GM19023 (cell line): ENCODE results near the gene ABTB2.

Experiments
- ATAC-seq: cut with Tn5 transposase; IDR thresholded peaks from one replicate; pipeline ENCODE4 v1.9.1; 2021; ENCODE audit warnings: mild to moderate bottlenecking, moderate library complexity; ENCODE audit not compliant: unreplicated experiment

The ABTB2 gene

DNA sequence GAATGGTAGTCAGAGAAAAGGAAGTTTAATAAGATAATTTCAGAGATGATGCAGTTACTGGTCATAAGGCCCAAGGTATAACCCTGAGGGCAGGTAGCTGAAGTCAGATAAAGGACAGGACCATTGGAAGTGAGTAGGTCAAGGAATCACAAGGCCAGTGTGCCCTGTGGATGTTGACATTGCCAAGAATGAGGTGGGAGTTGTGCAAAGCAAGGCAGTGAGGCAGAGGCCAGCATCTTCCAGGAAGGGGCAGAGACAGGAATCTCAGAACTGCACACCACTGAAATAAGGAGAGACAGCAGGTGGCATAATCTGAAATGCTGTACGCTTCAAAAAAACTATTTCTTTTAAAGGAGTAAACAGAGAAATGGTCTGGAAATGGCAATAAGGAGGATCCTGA is 61.4 kb downstream of the ABTB2 start:
- no peak for ATAC-seq

DNA sequence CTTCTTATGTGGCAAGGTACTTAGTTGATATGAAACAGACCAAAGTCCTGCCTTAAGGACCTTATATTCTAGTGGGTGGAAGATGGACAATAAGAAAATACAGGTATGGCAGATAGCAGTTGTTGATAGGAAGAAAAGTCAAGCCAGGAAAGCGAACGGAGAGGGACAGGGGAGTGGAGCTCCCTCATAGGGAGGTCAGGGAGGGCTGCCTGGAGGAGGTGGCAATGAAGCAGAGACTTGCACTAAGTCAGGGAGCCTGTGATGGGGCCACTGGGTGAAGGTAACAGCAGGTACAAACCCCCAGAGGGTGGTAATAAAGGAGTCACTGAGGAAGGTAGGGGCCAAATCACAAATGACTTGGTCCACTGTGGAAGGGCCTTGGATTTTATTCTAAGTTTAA is 65.3 kb downstream of the ABTB2 start:
- no peak for ATAC-seq

DNA sequence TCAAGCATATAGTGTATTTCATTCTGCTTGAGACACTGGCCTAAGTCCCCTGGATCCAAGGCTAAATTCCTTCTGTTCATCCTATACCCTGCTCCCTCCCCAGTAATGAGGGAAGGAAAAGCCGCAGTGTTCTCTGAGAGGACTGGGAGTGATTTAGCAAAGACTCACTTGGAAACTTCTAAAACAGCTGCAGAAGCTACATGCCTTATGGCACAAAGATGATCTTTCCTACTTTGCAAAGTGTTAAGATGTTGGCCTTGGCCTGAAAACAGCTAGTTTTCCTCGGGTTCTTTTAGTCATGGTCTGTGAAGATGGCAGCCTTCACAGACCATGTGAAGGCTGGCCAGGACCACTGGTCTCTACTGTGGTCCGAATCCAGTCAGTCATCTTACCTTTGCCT is 65.7 kb downstream of the ABTB2 start:
- ATAC-seq = no peak

DNA sequence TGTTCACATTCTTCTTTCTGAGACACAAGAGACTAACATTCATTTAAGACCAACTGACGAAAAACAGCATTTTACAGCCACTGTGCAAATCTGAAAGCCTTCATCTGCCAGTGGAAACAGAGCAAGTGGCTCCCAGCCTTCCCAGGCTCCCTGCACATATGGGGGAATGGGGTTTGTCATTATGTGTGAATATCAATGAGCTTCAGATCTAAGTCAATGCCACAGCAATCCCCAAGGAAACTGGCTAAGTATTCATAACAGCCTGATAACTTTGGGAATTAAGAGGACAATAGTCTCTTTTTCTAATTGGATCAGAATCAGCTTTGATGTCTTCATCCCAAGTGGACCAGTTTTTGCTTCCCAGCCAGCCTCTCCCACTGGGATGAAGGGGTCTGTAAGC is 66.9 kb downstream of the ABTB2 start:
- no peak for ATAC-seq

DNA sequence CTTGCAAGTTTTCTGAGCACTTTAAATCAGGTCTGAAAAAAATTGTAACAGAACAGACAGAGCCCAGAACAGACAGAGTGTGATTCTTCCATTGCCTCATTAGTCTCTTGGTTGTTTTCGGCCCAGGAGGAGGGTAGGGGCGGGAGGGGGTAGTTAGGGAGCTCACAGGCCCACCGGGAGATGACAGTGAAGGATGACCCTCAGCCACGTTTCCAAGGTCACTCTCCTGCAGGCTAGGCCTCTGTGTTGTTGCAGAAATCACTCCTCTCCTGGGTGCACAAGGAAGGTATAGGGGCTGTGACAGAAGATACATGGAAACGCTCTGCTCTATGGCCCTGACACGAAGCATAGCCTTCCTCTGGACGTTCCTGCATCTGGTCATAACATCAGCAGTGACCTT is 69.3 kb downstream of the ABTB2 start:
- no peak for ATAC-seq

DNA sequence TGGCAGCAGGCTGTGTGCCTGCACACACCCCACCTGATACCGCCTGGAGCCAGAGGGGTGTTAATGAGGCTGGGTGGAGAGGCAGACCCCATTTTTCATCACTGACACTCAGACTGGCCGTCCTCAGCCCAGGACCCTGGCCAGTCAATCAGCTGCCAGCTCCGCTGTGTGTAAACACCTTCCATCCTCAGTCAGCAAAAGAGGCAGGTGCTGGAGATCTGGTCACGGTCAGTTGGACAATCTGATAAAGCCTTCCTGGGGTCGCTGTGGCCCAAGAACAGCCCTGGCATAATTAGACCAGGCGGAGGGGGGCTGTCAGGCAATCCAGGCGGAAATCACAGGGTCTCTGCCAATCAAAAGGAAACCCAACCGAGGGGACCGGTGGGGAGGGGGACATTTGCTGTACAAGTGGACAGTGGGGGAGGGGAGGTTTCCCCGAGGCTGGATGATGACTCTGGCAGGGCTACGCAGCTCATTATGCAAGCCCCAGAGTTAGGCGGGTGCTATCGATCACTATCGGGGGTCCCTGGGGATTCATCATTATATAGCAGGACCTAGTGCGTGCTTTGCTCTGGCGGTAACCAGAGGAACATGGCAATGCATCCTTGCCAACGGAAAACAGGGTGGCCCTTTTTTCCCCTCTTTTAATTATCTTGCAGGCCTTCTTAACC is 72.9 kb downstream of the ABTB2 start:
- ATAC-seq = no peak

DNA sequence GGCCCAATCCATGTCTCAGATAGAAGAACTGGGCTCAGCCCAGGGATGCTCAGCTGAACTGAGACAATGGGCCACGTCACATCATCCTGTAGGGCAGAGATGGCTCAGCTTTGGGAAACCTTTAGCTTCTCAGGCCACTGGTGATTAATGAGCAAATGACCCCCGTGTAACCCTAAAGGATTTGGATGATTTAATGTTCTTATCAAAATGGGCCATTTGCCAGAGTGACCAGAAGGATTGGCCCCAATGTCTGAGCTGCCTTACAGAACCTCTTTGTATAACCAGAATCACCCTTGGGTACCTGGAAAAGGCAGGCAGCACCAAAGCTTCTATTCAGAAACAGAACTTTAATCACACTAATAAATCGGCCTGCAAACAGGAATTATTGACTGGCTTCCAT is 73.7 kb downstream of the ABTB2 start:
- no peak for ATAC-seq

DNA sequence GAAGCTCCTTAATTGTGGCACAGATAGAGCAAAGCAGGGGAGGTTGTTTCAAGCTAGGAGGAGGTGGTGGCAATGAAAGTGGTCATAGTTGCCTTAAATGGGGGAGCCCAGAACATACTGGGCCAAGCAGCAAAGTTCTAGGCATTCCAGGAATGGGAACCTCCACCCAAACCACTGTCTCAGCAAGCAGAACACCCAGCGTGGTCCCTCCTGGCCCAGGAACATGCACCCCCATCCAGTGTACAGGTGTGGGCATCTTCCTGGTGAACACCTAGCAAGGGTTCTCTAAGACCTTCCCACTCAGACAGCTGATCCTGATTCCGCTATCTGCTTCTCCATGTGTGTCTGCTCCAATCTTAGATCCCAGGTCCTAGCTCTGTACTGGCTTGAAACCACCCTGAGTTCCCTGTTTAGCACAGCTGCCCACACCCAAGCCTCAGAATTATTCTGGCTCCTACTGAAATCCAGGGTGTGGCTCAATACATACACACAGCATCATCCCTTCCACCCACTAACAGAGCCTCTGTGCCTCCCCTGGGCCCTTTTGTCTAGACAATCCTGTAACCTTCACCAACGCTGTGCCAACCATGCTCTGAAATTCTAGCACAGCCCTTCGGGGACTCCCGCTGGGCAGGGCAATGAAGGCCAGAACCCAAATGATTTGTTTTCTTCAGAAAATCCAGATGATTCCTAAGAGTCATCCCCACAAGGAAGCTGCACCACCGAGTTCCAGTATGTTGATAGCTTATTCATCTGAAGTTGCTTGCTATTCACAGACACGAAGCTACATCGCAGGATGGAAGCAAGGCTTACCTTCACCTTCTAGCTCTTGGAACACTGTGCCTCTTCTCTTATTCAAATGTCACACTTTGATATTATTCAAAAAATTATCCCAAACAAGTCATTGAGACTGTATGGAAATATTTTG is 76.6 kb downstream of the ABTB2 start:
- no peak for ATAC-seq

DNA sequence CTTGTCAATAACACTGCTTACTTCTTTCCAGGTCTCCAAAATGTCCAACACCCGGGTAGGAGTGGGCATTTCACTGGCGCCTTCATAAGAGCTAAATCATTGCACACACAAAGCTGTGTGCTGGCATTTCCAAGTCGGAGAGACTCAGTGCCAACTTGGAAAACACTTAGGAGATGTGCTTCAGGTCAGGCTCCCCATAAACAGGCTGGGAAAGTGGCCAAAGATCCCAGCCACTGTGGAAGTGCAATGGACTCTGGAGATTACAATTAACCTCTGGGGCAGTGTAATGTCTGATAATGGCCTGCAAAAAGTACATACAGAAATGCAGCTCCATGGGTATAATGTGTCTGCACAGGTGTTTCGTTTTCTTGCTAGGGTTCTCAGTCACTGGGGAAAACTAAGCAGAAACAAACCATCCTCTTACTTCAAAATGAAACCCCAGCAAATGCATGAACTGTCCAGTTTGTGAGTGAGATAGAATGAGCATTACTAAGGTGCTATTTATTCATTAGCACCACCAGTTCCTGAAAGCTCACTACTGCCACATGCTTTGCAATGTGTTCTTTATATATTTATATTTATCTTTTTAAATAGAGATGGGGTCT is 79.0 kb downstream of the ABTB2 start:
- peak; percentile 80 for ATAC-seq

DNA sequence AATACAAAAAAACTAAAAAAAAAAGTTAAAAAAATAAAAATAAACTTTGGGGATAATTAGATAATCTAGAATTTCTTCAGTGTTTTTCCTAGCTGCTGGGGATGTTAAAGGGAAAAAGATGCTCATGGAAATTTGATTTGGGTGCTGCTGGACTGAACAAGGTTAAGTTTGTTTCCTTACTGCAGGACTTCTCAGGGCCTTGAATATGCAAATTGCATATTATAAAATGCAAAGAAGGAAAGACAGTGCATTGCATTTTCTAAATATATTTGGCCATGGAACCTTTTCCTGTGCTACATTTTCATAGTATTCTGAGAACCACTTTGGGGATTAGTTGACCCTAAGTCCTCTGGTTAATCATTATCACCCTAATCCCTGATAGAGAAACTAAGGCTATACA is 79.6 kb downstream of the ABTB2 start:
- ATAC-seq = no peak

DNA sequence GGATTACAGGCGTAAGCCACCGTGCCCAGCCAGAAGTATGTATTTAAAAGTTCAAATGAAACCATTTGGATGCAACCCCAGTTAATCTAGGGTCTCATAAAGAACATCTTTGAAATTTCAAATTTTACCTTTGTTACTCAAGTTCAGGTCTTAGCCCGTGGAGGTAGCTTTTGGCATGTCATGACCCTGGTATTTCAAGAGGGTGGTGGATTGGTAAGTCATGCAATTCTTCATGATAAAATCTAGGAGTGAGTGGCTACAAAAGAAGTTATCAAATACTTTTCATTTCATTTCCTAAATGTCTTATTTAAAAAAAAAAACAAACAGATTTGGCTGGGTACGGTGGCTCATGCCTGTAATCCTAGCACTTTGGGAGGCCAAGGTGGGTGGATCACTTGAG is 80.6 kb downstream of the ABTB2 start:
- ATAC-seq = no peak

DNA sequence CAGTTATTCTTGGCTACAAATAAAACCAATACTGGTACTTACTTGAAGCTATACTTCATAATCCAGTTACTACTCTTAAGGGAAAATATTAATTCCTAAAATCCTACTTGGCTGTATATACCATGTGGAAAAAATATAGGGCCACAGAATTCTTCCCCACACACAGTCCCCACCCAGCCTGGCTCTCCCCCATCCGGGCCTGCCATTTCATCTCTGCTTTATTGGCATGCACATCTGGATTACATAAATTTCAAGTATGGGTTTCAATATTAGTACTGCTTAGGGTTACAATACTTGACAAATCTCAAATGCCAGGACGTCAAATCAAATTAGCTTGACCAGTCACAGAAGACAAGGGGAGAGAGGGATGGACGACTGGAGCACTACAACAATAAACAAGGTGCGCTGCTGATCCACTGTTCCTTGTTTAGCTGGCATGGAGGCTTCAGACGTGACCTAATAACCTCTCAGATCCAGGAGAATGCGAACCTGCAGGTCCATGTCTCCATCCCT is 81.4 kb downstream of the ABTB2 start:
- no peak for ATAC-seq

DNA sequence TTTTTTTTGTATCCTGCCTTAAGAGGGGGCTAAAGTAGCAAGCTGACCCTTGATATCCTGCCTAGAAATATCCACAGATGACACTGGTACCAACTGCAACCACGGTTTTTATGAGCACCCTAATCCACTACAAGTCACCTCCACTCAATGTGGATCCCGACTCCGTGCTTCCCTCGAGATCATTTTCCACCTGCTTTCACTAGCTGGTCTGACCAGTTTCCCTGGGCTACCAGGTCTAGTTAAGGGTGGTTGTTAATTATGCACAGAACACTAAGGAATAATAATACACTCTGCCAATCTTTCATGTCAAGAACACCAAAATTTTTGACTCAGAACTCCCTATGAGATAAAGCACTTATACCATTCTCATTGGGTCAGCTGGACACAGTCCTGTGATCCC is 82.3 kb downstream of the ABTB2 start:
- ATAC-seq = no peak

DNA sequence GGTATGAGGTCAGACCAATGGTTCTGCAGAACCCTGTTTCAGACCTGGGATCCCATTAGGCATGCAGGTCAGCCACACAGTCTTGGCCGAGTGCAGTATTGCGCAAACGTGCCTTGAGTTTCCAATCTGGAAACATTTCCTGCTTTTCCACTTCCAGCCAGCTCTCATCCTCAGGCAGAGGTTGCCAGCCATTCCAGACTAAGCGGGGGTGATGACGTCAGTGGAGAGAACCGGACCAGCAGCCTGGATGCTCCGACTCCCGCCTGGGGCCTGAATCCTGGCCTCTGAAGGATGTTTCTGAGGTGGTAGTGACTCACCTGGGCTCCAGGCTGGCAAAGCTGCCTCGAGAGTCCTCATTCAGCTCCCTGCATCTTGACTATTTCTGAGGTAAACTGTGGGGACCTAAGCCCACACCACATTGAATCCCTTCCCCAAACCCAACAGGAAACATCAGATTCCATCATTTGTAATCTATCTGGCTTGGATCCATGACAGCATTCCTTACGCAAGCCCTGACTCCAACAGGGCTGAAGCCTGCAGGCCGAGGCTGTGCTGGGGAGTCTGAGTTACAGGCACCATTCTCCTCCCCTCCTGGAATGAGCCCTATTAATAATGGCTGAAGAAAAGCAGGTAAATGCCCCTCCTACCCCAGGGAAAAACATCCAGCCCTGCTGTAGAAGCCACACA is 83.0 kb downstream of the ABTB2 start:
- no peak for ATAC-seq

DNA sequence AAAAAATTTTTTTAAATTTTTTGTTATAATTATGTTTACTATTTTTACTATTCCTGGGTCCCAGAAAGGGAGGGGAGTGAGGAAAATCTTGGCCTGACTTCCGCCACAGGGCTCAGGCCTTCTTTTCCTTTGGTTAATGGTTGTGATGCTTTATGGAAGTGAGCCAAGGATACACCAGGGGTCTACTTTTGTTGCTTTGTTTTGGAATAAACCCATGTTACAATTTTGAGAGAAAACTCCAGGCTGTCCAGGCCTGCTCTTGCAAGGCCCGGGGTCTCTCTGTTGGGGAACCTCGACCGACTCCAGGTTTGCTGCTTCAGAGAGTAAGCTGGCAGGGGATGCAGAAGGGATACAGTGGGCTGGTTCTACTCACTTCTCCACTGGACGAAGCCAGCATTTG is 84.7 kb downstream of the ABTB2 start:
- ATAC-seq = no peak

DNA sequence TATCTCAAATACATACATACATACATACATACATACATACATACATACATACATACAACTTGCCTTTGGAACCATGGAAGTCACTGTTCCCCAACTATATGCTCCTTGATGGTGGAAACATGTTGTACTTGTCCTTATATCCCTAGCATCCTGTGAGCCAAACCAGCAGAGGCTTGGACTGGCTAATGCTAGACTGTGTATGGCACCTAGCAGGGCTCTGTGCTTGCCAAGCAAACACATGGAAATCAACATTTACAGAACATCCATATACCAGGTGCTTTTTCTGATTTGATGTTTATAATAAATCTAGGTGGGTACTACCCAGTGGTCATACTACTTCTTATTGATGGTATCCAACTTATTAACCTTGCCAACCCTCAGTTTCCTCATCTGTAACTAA is 86.1 kb downstream of the ABTB2 start:
- no peak for ATAC-seq

DNA sequence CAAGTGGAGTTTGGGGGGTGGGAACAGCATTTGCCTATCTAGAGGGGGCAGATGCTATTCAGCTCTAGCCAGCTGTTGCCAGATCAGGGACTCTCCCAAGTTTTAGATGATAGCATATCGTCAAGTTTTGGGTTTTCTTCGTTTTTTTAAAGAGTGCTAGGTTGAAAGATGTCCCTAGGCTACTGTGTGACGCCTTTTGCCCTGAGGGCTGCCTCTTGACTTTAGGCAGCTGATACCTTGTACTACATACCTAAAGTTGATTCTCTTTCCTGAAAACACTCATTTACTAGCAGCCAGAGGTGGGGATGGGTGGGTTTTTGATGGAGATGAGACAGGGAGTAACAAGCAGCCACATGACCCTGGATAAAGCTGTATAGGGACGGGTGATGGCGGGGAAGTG is 87.1 kb downstream of the ABTB2 start:
- ATAC-seq = no peak

DNA sequence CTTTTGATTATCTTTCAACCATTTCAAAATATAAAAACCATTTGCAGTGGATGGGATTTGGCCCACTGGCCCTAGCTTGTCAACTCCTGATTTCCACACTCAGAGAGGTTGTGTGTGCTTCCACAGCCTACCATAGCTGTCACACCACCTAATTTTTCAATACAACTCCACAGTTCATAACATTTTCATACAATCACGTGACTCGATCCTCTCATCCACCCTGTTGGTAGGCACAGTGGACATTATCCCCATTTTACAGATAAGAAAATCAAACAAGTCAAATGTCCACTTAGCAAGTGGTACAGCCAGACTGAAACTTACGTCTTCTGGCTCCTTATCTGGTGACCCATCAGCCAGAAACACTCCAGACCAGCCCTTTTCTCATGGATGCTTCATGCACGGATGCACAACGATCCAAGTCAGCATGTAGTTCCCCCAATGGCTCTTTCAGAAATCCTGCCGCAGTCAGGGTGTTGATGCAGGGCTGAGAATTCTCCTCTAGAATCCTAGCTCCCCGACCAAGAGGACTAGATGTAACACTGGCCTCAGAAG is 88.0 kb downstream of the ABTB2 start:
- ATAC-seq = no peak

DNA sequence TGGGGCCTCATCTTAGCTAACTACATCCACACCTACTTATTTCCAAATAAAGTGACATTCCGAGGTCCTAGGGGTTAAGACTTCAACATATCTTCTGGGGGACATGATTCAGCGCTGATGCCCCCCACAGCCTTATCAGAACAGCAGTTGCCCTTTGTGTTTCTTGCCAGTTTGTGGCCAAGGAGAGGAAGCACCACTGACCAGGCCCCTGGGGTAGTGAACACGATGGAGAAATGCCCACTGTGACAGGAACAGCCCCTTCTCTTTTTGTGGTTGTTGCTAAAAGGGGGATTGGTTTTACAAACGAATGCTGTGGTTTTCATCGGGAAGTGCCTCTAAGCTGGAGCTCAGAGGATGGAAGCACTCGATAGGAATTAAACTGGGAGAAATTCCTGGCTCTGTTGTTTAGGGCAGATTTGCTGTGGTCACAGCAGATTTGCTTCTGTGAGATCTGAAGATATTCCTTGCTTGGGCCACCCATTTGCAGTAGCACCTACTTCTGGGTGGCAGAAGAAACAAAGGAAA is 88.8 kb downstream of the ABTB2 start:
- no peak for ATAC-seq

DNA sequence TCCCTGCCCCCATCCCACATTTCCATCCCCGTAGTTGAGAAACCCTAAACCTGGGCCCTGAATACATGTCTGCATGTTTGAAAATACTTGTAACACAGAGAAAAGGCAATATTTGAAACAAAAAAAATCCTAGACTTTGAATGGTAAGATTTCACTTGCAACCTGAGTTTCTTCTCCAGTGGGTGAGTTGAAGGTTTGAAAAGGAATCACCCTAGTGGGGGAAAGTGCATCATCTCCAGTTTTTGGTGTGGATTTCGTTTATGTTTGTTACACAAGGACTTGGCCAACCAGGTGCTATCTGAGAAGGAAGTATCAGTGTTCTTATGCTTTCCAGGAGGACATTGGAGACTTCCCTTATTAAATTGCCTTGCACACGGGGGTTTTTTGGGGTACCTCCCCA is 90.4 kb downstream of the ABTB2 start:
- no peak for ATAC-seq

DNA sequence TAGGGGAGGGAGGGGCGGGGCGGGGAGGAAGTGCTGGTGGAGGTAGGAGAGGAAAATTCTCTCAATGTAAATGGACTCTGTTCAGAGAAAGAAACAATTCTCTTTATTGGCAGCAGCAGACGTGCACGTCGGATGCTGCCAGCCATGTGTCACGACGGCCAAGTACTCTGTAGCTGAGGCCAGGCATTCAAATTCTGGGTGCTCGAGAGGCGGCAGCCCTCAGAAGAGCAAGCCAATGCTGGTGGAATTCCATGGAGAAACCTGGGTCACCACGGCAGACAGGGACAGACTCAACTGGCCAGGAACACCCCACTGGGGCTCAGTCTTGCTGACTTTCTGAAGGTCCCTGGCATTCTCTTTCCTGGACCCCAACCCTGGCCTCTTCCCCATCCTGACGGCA is 90.8 kb downstream of the ABTB2 start:
- no peak for ATAC-seq
